Ovary (tissue), 9 donors: Measurements from ENCODE around the gene CLASP1. TPM values are rescaled to one million over a fixed set of nuclear protein-coding genes. Genes with fewer than 3 reads are reported as not detected.
"Not testable (repeated sequence)": the region's sequence is repeated elsewhere in the genome, so short reads cannot be mapped to it uniquely, and the experiment has no call there.

Experiments
- DNase-seq, 5 donors: peaks; one replicate each; pipeline ENCODE4 v3.0.0-alpha.2; 2019 to 2020
- H3K27ac ChIP-seq, 2 donors: fragments of 200-600 bp; one replicate each; pipeline versions ENCODE4 v1.5.1 to v1.8.0; 2019 to 2022
- H3K27me3 ChIP-seq: fragments of 200-600 bp; one replicate; pipeline ENCODE4 v1.8.0; 2022
- H3K36me3 ChIP-seq: fragments of 200-600 bp; sonication (generic); one replicate; pipeline ENCODE4 v1.5.1; 2019
- H3K4me1 ChIP-seq: one replicate; pipeline ENCODE4 v1.8.1; 2013; ENCODE audit warnings: mild to moderate bottlenecking, moderate library complexity; ENCODE audit not compliant: insufficient read depth
- H3K4me3 ChIP-seq: fragments of 200-600 bp; sonication (generic); one replicate; pipeline ENCODE4 v1.5.1; 2017
- H3K9me3 ChIP-seq, 2 donors: fragments of 200-600 bp in 1 of 2; sonication (generic) in 1 of 2; one replicate each; pipeline versions ENCODE4 v1.5.1 to v1.8.1; 2013 to 2019; ENCODE audit warnings: mild to moderate bottlenecking in 1 of 2, moderate library complexity in 1 of 2
- EP300 ChIP-seq: sonication (generic); formaldehyde crosslinking; IDR thresholded peaks from one replicate; pipeline ENCODE4 v1.6.1; 2017; ENCODE audit warnings: antibody characterized with exemption
- POLR2A ChIP-seq: fragments of 450-650 bp; IDR thresholded peaks from one replicate; pipeline ENCODE4 v1.6.1; 2017; ENCODE audit warnings: antibody characterized with exemption, mild to moderate bottlenecking, moderate library complexity
- WGBS, 3 donors: extraction: QIAGEN DNeasy Blood & Tissue Kit in 1 of 3; methylation state at CpG; one replicate each; pipeline versions ENCODE4 v1.1.5 to v1.1.7; 2013 to 2017; 5-methylcytosine and 5-hydroxymethylcytosine counted together
- intact Hi-C, 4 donors: fragments of 100-400 bp; cut with DNase I; formaldehyde crosslinking; loops; one replicate each; pipeline versions ENCODE4 v1.11.0 to v1.15.1; 2022 to 2023
- polyA plus RNA-seq, 2 donors: library from polyadenylated mRNA; stranded (reverse); fragments of 200-250 nt in 1 of 2; fragments of 350-450 nt in 1 of 2; fragmentation: Illumina TruSeq in 1 of 2; extraction: RNeasy Lipid Tissue Mini Kit (QIAGEN cat#74804) in 1 of 2; gene quantifications; one replicate each; pipeline ENCODE4 v1.2.3, GENCODE V29; 2013 to 2014
- total RNA-seq, 7 donors: library from RNA; depleted of rRNA in 2 of 7; stranded (reverse); fragments of >200 nt in 2 of 7; fragmentation: NEBNext Ultra II Directional in 3 of 7; extraction: Animal tissue kit (Norgen Biotek cat#: 25700) in 3 of 7; gene quantifications; one replicate each; pipeline versions ENCODE4 v1.1.0 to v1.2.4, GENCODE V29; 2016 to 2023
- TF ChIP-seq, protein P1 (sequence below), 3 donors: fragments of 450-650 bp in 2 of 3; fragments of 200-600 bp in 1 of 3; IDR thresholded peaks; one replicate each; pipeline versions ENCODE4 v1.5.1 to v1.8.0; 2016 to 2022; ENCODE audit warnings: antibody characterized with exemption in 3 of 3, mild to moderate bottlenecking in 1 of 3
- donor health status: DM: no; HTN: no; CAD: no; lungs with moderate emphysema.
- donor health status: DM: no; HTN: no; CAD: no.
- donor health status: Bipolar disorder and iron deficiency.
- donor health status: DM: yes; HTN: yes; CAD: no.
- donor health status: DM: no; HTN: no; CAD: no.
- donor health status: DM: yes; HTN: yes; CAD: no.

Gene CLASP1
- total and polyA plus RNA-seq, 9 donors = 15.8 to 58.7 (median 47.9) TPM

DNA sequence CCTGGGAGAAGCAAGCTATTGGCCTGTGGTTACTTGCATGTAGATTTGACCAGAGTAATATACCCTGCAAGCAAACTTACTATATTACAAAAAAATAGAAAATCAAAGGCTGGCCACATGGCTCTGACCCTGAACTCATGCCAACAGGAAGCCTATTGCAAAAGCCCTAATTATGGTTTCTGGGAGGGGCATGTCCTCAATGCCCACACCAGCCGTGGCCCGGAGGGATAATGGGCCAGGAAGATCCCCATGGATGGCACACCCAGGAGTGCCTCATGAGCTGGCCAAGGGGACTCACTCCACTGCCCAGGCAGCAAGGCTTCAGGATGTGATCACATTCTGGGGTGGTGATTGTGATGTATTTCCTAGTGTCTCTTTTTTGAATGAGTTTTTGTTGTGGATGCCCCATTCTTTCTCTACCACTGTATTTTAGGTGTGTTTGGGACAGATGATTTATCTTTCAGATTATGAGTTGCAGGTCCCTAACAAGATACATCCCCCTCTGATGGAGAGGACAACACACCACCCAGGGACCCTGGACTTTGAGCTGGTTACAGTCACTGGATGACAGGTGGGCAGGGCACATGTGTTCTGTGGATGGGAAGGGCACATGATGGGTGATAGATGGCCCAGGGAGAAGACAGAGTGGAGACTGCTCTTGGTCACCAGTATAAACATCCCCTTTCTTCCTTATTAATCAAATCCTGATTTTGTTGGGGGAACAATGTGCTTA is 345.6 kb downstream of the CLASP1 start:
- Histone ChIP-seq H3K9me3 (no peaks in the 10 kb centered on the region), H3K4me1 (no peaks in the 10 kb centered on the region), H3K27ac (no peak overlapping the region), H3K27me3 (no peaks in the 10 kb centered on the region), H3K4me3 (no peak overlapping the region), H3K36me3 (no peaks in the 10 kb centered on the region)
- DNase-seq = no peak
- TF ChIP-seq, protein P1, sequence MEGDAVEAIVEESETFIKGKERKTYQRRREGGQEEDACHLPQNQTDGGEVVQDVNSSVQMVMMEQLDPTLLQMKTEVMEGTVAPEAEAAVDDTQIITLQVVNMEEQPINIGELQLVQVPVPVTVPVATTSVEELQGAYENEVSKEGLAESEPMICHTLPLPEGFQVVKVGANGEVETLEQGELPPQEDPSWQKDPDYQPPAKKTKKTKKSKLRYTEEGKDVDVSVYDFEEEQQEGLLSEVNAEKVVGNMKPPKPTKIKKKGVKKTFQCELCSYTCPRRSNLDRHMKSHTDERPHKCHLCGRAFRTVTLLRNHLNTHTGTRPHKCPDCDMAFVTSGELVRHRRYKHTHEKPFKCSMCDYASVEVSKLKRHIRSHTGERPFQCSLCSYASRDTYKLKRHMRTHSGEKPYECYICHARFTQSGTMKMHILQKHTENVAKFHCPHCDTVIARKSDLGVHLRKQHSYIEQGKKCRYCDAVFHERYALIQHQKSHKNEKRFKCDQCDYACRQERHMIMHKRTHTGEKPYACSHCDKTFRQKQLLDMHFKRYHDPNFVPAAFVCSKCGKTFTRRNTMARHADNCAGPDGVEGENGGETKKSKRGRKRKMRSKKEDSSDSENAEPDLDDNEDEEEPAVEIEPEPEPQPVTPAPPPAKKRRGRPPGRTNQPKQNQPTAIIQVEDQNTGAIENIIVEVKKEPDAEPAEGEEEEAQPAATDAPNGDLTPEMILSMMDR (IDR thresholded peaks at IDR 0.05) = no peak
- TF ChIP-seq POLR2A = no peak
- TF ChIP-seq EP300 = no peak
- 31 to 67% (median 43%) methylated on average over 2 of the region's 2 CpGs for WGBS, 3 donors
- intact Hi-C loops = no loop called here

DNA sequence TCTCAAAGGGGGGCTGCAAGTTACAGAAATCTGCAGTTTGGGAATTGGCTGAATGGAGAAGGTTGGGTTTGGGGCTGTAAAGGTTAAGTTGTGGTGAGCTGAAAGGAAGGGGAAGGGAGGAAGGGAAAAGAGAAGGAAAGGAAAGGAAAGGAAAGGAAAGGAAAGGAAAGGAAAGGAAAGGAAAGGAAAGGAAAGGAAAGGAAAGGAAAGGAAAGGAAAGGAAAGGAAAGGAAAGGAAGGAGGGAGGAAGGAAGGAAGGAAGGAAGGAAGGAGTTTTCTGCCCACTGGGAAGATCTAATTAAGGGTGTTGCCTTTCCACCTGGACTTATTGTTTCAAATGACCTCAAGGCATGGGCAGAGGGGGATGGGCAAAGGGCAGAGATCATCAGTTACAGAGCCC is 348.1 kb downstream of the CLASP1 start:
- H3K27ac ChIP-seq, H3K9me3 ChIP-seq, H3K27me3 ChIP-seq, H3K4me1 ChIP-seq, H3K4me3 ChIP-seq, intact Hi-C loops, DNase-seq, H3K36me3 ChIP-seq: not testable (repeated sequence)

DNA sequence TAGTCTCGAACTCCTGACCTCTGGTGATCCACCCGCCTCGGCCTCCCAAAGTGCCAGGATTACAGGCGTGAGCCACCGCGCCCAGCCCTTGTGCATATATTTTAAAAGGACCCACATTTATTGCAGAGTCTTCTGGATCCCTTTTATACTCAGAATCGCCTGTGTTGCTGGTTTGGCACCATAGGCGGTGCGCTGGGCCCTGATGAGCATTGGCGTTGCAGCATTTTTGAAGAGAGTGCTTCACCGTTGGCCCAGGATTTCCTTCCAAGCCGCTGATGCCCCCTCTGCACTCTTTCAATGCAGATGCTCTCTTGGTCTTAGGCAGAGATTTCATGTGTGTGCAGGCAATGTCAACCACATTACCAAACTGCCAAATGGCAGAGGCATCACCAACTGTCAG is 350.8 kb downstream of the CLASP1 start:
- H3K36me3 ChIP-seq = no peaks in the 10 kb centered on the region
- intact Hi-C loops = no loop called here
- no peaks in the 10 kb centered on the region for H3K9me3 ChIP-seq
- no peaks in the 10 kb centered on the region for H3K27me3 ChIP-seq
- H3K27ac ChIP-seq = no peak overlapping the region
- 90 to 93% (median 93%) methylated on average over 12 of the region's 12 CpGs for WGBS, 3 donors
- DNase-seq = no peak
- H3K4me1 ChIP-seq = no peaks in the 10 kb centered on the region
- TF ChIP-seq EP300 (no peak), POLR2A (no peak)
- TF ChIP-seq, protein P1 (IDR thresholded peaks at IDR 0.05) = no peak
- no peak overlapping the region for H3K4me3 ChIP-seq

DNA sequence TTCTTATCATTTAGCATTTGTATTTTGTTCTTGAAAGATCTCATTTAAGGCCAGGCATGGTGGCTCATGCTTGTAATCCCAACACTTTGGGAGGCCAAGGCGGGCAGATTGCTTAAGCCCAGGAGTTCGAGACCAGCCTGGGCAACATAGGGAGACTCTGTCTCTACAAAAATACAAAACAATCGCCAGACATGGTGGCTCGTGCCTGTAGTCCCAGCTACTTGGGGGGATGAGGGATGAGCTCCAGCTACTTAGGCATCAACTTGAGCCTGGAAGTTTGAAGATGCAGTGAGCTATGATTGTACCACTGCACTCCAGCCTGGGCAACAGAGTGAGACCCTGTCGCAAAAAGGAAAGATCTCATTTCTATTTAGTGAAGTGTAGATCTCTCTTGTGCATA is 351.4 kb downstream of the CLASP1 start:
- WGBS, 3 donors = 83 to 90% (median 84%) methylated on average over 5 of the region's 5 CpGs
- not testable (repeated sequence) for H3K27ac ChIP-seq, H3K9me3 ChIP-seq

DNA sequence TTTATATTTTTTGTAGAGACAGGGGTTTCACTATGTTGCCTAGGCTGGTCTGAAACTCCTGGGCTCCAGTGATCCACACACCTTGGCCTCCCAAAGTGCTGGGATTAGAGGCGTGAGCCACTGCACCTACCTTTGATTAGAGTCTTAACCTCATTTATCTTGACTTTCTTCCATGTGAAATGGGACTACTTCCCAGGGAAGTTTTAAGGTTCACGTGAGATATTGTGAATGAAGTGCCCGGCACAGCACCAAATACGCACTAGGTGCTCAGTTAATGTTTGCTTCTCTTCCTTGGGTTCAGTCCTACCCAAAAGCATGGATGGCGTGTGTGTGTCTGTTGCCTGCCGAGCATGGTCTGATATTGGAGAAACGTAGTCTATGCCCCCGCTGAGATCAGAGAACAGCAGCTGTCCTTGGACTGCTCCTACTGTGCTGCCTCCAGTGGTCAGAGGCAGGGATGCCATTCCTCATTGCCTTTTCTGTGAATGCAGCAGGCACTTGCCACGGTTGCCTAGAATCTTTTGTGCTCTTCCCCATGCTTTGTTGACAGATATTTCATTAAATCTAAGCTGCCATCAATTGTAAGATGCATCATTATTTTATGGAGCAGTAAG is 351.9 kb downstream of the CLASP1 start:
- Histone ChIP-seq H3K4me1 (no peaks in the 10 kb centered on the region), H3K27me3 (no peaks in the 10 kb centered on the region), H3K4me3 (no peak overlapping the region), H3K9me3 (no peaks in the 10 kb centered on the region), H3K27ac (no peak overlapping the region), H3K36me3 (no peaks in the 10 kb centered on the region)
- WGBS, 3 donors = 32 to 47% (median 37%) methylated on average over 9 of the region's 9 CpGs
- no peak for DNase-seq
- intact Hi-C loops = no loop called here
- TF ChIP-seq POLR2A = no peak
- TF ChIP-seq, protein P1 (IDR thresholded peaks at IDR 0.05) = no peak
- no peak for TF ChIP-seq EP300

More for the DNA sequence above, 351.4 kb downstream of the CLASP1 start:
- H3K27me3 ChIP-seq, H3K4me1 ChIP-seq, H3K4me3 ChIP-seq, intact Hi-C loops, DNase-seq, H3K36me3 ChIP-seq: not testable (repeated sequence)
